HepG2 (cell line): ENCODE measurements around the gene GNG13. TPM values are rescaled to one million over a fixed set of nuclear protein-coding genes. Genes with fewer than 3 reads are reported as not detected.

Experiments used
- DPF2 ChIP-seq: sonication (generic); formaldehyde crosslinking; IDR thresholded peaks from 2 replicates; pipeline ENCODE4 v1.4.0; 2020; ENCODE audit warnings: mild to moderate bottlenecking, low read depth, missing genetic modification reagents, borderline replicate concordance
- FOXM1 ChIP-seq: sonication (generic); formaldehyde crosslinking; IDR thresholded peaks from 2 replicates; pipeline ENCODE4 v1.5.0; 2020; ENCODE audit warnings: missing genetic modification reagents
- HDAC2 ChIP-seq: sonication (generic); formaldehyde crosslinking; IDR thresholded peaks from 2 replicates; pipeline ENCODE4 v1.4.0; 2020; ENCODE audit warnings: missing genetic modification reagents
- HINFP ChIP-seq: sonication (generic); formaldehyde crosslinking; IDR thresholded peaks from 2 replicates; pipeline ENCODE4 v1.4.0; 2020; ENCODE audit warnings: low read depth, mild to moderate bottlenecking, missing genetic modification reagents
- HNRNPH1 ChIP-seq: fragments of 200-400 bp; formaldehyde crosslinking; optimal IDR thresholded peaks from 2 replicates; pipeline ENCODE3; 2017; ENCODE audit warnings: mild to moderate bottlenecking, low read depth, low read length
- JUND ChIP-seq: sonication (generic); formaldehyde crosslinking; IDR thresholded peaks from 2 replicates; pipeline ENCODE4 v1.8.0; 2022; ENCODE audit warnings: mild to moderate bottlenecking, missing genetic modification reagents
- NAIF1 ChIP-seq: sonication (generic); formaldehyde crosslinking; IDR thresholded peaks from 2 replicates; pipeline ENCODE4 v1.5.0; 2020; ENCODE audit warnings: mild to moderate bottlenecking, missing genetic modification reagents, borderline replicate concordance
- NFYC ChIP-seq: IDR thresholded peaks from 2 replicates; pipeline ENCODE4 v1.6.1; 2016; ENCODE audit warnings: missing genetic modification reagents, missing compliant biosample characterization
- SETDB1 ChIP-seq: sonication (generic); formaldehyde crosslinking; IDR thresholded peaks from 2 replicates; pipeline ENCODE4 v1.5.1; 2020; ENCODE audit warnings: missing genetic modification reagents, mild to moderate bottlenecking, borderline replicate concordance
- ZBTB7B ChIP-seq: sonication (generic); formaldehyde crosslinking; IDR thresholded peaks from 2 replicates; pipeline ENCODE4 v1.4.0; 2020; ENCODE audit warnings: missing genetic modification reagents
- ZIK1 ChIP-seq: sonication (generic); formaldehyde crosslinking; IDR thresholded peaks from 2 replicates; pipeline ENCODE4 v1.5.0; 2020; ENCODE audit warnings: mild to moderate bottlenecking, low read depth, missing genetic modification reagents, borderline replicate concordance
- ZNF274 ChIP-seq: sonication (generic); formaldehyde crosslinking; IDR thresholded peaks from 2 replicates; pipeline ENCODE4 v1.5.1; 2020; ENCODE audit warnings: mild to moderate bottlenecking, missing genetic modification reagents
- ZNF292 ChIP-seq: sonication (generic); formaldehyde crosslinking; IDR thresholded peaks from 2 replicates; pipeline ENCODE4 v1.8.1; 2022; ENCODE audit warnings: mild to moderate bottlenecking, low read depth, missing genetic modification reagents, borderline replicate concordance
- ZNF446 ChIP-seq: sonication (generic); formaldehyde crosslinking; IDR thresholded peaks from 2 replicates; pipeline ENCODE4 v1.5.0; 2020; ENCODE audit warnings: mild to moderate bottlenecking, missing genetic modification reagents
- ZNF530 ChIP-seq: sonication (generic); formaldehyde crosslinking; IDR thresholded peaks from 2 replicates; pipeline ENCODE4 v1.5.0; 2020; ENCODE audit warnings: low read depth, mild to moderate bottlenecking, missing genetic modification reagents
- ZNF580 ChIP-seq: IDR thresholded peaks from 2 replicates; pipeline ENCODE4 v1.6.1; 2016; ENCODE audit warnings: low read depth, borderline replicate concordance
- ZNF703 ChIP-seq: sonication (generic); formaldehyde crosslinking; IDR thresholded peaks from 2 replicates; pipeline ENCODE4 v1.5.1; 2020; ENCODE audit warnings: missing genetic modification reagents, mild to moderate bottlenecking, moderate library complexity, borderline replicate concordance
- ZNF781 ChIP-seq: sonication (generic); formaldehyde crosslinking; IDR thresholded peaks from 2 replicates; pipeline ENCODE4 v1.5.1; 2020; ENCODE audit warnings: borderline replicate concordance, mild to moderate bottlenecking, missing genetic modification reagents; ENCODE audit errors: not compliant biosample characterization
- polyA plus RNA-seq, 8 experiments: library from polyadenylated mRNA; depleted of rRNA in 3 of 8; stranded (reverse) in 7 of 8; unstranded in 1 of 8; fragments of >200 nt; fragmentation: Illumina TruSeq in 4 of 8; extraction: Trizol in 4 of 8; gene quantifications; 2 replicates each; pipeline versions ENCODE4 v1.2.1 to v1.2.3, GENCODE V29; 2011 to 2016; ENCODE audit warnings: low read depth in 4 of 8, missing spikeins in 1 of 8, mixed read lengths in 1 of 8; ENCODE audit not compliant: insufficient read depth in 1 of 8
- total RNA-seq, 5 experiments: library from RNA; depleted of rRNA; stranded (reverse); fragments of >200 nt; fragmentation: Illumina TruSeq; extraction: Trizol; gene quantifications; 2 replicates each; pipeline ENCODE4 v1.2.3, GENCODE V29; 2016; ENCODE audit warnings: low read depth in 1 of 5
- TF ChIP-seq, protein P1 (sequence below): IDR thresholded peaks from 2 replicates; pipeline ENCODE4 v1.4.0; 2020; ENCODE audit warnings: mild to moderate bottlenecking, missing genetic modification reagents
- TF ChIP-seq, protein P2 (sequence below): sonication (generic); formaldehyde crosslinking; IDR thresholded peaks from 2 replicates; pipeline ENCODE4 v1.4.0; 2020; ENCODE audit warnings: missing genetic modification reagents

The GNG13 gene
- total and polyA plus RNA-seq, 2 of the 13 experiments (the other 11 are each of a cell fraction or from before 2014, with no cell fraction given), result not detected

DNA sequence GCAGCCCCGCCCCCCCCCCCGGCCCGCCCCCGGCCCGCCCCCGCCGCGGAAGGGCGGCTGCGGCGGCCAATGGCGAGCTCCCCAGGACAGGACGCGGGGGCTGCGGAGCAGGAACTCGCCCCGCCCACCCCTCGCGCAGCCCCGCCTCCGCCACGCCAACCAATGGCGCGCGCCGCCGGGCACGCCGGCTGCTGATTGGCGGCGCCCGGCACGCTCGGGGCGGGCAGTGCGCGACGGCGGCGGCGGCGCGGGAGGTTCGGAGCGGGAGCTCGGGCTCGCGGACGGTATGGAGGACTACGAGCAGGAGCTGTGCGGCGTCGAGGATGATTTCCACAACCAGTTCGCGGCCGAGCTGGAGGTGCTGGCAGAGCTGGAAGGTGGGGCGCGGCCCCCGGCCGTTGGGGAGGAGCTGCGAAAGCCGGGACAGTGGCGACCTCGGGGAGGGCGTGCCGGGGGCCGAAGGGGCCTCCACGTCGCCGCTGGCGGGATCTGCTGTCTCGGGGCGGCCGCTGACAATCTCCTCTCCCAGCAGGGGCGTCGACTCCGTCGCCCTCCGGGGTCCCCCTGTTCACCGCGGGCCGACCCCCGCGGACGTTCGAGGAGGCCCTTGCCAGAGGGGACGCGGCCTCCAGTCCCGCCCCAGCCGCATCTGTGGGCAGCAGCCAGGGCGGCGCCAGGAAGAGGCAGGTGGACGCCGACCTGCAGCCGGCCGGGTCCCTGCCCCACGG, 12.0 kb downstream of the GNG13 start, which contains the start of gene CHTF18 (continued):
- TF ChIP-seq ZNF580 (CRISPR knock-in tag) (peak; percentile 20; the same call in 1 of the 2 replicates), ZNF703 (CRISPR knock-in tag) (no peak), HNRNPH1 (no peak), ZNF530 (CRISPR knock-in tag) (0 out of 2 replicates have a peak, but pooled peaks have one; percentile 43), FOXM1 (CRISPR knock-in tag) (0 out of 2 replicates have a peak, but pooled peaks have one; percentile 13), NFYC (CRISPR knock-in tag) (peak; percentile 71), HDAC2 (CRISPR knock-in tag) (peak; percentile 63), ZIK1 (no peak), SETDB1 (CRISPR knock-in tag) (no peak), ZNF274 (CRISPR knock-in tag) (no peak), DPF2 (CRISPR knock-in tag) (no peak), HINFP (CRISPR knock-in tag) (peak; percentile 100), NAIF1 (CRISPR knock-in tag) (no peak), ZNF446 (no peak; the same call in 1 of the 2 replicates), JUND (CRISPR knock-in tag) (no peak), ZNF781 (CRISPR knock-in tag) (no peak), ZNF292 (CRISPR knock-in tag) (no peak), ZBTB7B (CRISPR knock-in tag) (no peak)
- TF ChIP-seq, protein P1, sequence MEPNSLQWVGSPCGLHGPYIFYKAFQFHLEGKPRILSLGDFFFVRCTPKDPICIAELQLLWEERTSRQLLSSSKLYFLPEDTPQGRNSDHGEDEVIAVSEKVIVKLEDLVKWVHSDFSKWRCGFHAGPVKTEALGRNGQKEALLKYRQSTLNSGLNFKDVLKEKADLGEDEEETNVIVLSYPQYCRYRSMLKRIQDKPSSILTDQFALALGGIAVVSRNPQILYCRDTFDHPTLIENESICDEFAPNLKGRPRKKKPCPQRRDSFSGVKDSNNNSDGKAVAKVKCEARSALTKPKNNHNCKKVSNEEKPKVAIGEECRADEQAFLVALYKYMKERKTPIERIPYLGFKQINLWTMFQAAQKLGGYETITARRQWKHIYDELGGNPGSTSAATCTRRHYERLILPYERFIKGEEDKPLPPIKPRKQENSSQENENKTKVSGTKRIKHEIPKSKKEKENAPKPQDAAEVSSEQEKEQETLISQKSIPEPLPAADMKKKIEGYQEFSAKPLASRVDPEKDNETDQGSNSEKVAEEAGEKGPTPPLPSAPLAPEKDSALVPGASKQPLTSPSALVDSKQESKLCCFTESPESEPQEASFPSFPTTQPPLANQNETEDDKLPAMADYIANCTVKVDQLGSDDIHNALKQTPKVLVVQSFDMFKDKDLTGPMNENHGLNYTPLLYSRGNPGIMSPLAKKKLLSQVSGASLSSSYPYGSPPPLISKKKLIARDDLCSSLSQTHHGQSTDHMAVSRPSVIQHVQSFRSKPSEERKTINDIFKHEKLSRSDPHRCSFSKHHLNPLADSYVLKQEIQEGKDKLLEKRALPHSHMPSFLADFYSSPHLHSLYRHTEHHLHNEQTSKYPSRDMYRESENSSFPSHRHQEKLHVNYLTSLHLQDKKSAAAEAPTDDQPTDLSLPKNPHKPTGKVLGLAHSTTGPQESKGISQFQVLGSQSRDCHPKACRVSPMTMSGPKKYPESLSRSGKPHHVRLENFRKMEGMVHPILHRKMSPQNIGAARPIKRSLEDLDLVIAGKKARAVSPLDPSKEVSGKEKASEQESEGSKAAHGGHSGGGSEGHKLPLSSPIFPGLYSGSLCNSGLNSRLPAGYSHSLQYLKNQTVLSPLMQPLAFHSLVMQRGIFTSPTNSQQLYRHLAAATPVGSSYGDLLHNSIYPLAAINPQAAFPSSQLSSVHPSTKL (CRISPR knock-in tag), result no peak
- TF ChIP-seq, protein P2, sequence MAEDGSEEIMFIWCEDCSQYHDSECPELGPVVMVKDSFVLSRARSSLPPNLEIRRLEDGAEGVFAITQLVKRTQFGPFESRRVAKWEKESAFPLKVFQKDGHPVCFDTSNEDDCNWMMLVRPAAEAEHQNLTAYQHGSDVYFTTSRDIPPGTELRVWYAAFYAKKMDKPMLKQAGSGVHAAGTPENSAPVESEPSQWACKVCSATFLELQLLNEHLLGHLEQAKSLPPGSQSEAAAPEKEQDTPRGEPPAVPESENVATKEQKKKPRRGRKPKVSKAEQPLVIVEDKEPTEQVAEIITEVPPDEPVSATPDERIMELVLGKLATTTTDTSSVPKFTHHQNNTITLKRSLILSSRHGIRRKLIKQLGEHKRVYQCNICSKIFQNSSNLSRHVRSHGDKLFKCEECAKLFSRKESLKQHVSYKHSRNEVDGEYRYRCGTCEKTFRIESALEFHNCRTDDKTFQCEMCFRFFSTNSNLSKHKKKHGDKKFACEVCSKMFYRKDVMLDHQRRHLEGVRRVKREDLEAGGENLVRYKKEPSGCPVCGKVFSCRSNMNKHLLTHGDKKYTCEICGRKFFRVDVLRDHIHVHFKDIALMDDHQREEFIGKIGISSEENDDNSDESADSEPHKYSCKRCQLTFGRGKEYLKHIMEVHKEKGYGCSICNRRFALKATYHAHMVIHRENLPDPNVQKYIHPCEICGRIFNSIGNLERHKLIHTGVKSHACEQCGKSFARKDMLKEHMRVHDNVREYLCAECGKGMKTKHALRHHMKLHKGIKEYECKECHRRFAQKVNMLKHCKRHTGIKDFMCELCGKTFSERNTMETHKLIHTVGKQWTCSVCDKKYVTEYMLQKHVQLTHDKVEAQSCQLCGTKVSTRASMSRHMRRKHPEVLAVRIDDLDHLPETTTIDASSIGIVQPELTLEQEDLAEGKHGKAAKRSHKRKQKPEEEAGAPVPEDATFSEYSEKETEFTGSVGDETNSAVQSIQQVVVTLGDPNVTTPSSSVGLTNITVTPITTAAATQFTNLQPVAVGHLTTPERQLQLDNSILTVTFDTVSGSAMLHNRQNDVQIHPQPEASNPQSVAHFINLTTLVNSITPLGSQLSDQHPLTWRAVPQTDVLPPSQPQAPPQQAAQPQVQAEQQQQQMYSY (CRISPR knock-in tag), result 0 out of 2 replicates have a peak, but pooled peaks have one; percentile 17
